ENCODE data around the gene MTMR1. TPM values are rescaled to one million over a fixed set of nuclear protein-coding genes. Genes with fewer than 3 reads are reported as not detected.

Gene MTMR1
- total and polyA plus RNA-seq, 2 donors (not counting 3 experiments of a cell fraction or from before 2014, with no cell fraction given), result 17.1 to 20.3 TPM

GRCh38 chrX:150712619-150713018, 19.4 kb downstream of the MTMR1 start:
- Histone ChIP-seq H4K20me1 (replicated peaks; ENCODE audit: control insufficient read depth, extremely low read depth, insufficient read depth, low read length) (no peaks in the 10 kb centered on the region), H3K9me1 (replicated peaks; ENCODE audit: control insufficient read depth, extremely low read depth, insufficient read depth, low read length) (no peaks in the 10 kb centered on the region), H3K4me1 (ENCODE audit: control insufficient read depth, extremely low read depth, insufficient read depth, low read length) (peaks cover 3% of the 10 kb centered on the region), H3K27ac (ENCODE audit: insufficient read depth, low read depth, low read length) (no peak overlapping the region), H3K4me3 (replicated peaks in 1 of 3; ENCODE audit: insufficient read depth in 1 of 3, low read depth in 1 of 3, low read length in 3 of 3) (no peak overlapping the region), H3K27me3 (ENCODE audit: control insufficient read depth in 2 of 2, insufficient read depth in 2 of 2, low read length in 2 of 2) (no peaks in the 10 kb centered on the region), H3K9me3 (replicated peaks; ENCODE audit: control insufficient read depth, insufficient read depth, low read length) (no peaks in the 10 kb centered on the region), H2AFZ (ENCODE audit: low read depth, low read length) (no peak overlapping the region), H3K9ac (replicated peaks; ENCODE audit: extremely low read depth, insufficient read depth, low read length) (no peak overlapping the region), H3K79me2 (ENCODE audit: control insufficient read depth, insufficient read depth, low read length) (no peaks in the 10 kb centered on the region), H3K36me3 (ENCODE audit: control insufficient read depth in 2 of 2, extremely low read depth in 1 of 2, insufficient read depth in 2 of 2, low read length in 2 of 2) (no peaks in the 10 kb centered on the region), H3K4me2 (ENCODE audit: insufficient read depth, low read length) (no peak overlapping the region)
- POLR2A ChIA-PET, result no interaction called here
- no TSS peak for BruUV-seq (replicated peaks)
- CTCF ChIA-PET, result interaction anchor here (0.8 kb wide), 1 partner anchor 774 kb away, joined by 3 read pairs; the partner anchor contains the start of gene EOLA2
- no peak for TF ChIP-seq CTCF (IDR thresholded peaks at IDR 0.05; ENCODE audit: extremely low read depth in 1 of 2, insufficient read depth in 1 of 2, low read depth in 1 of 2, low read length in 2 of 2)
- no peak for TF ChIP-seq FOS (IDR thresholded peaks at IDR 0.05; ENCODE audit: borderline replicate concordance, insufficient read depth, low read length)
- no peak for TF ChIP-seq POLR2AphosphoS5 (IDR thresholded peaks at IDR 0.05; ENCODE audit: insufficient read depth, low read depth, low read length)
- TF ChIP-seq JUN (IDR thresholded peaks at IDR 0.05; ENCODE audit: borderline replicate concordance, insufficient read depth, insufficient read length, low read depth), result no peak
- DNase-seq (ENCODE audit: low read depth, low spot score), result no peak
- intact Hi-C loops (cut with micrococcal nuclease), result no loop called here
- FAIRE-seq, result no peak
- dilution Hi-C loops (cut with MboI; ENCODE audit: extremely low pct_ligation_motif_present, low sequenced_read_pairs), result no loop called here

- Histone ChIP-seq H3K79me2 (ENCODE audit: control insufficient read depth, insufficient read depth, low read length) (no peaks in the 10 kb centered on the region), H3K4me2 (ENCODE audit: insufficient read depth, low read length) (no peak overlapping the region), H3K9me3 (replicated peaks; ENCODE audit: control insufficient read depth, insufficient read depth, low read length) (no peaks in the 10 kb centered on the region), H3K27ac (ENCODE audit: insufficient read depth, low read depth, low read length) (peak overlapping the region; percentile 18), H3K4me1 (ENCODE audit: control insufficient read depth, extremely low read depth, insufficient read depth, low read length) (peaks cover 3% of the 10 kb centered on the region), H3K4me3 (replicated peaks in 1 of 3; ENCODE audit: insufficient read depth in 1 of 3, low read depth in 1 of 3, low read length in 3 of 3) (no peak overlapping the region), H3K9ac (replicated peaks; ENCODE audit: extremely low read depth, insufficient read depth, low read length) (no peak overlapping the region), H2AFZ (ENCODE audit: low read depth, low read length) (no peak overlapping the region), H3K36me3 (ENCODE audit: control insufficient read depth in 2 of 2, extremely low read depth in 1 of 2, insufficient read depth in 2 of 2, low read length in 2 of 2) (no peaks in the 10 kb centered on the region), H3K27me3 (ENCODE audit: control insufficient read depth in 2 of 2, insufficient read depth in 2 of 2, low read length in 2 of 2) (no peaks in the 10 kb centered on the region), H4K20me1 (replicated peaks; ENCODE audit: control insufficient read depth, extremely low read depth, insufficient read depth, low read length) (no peaks in the 10 kb centered on the region), H3K9me1 (replicated peaks; ENCODE audit: control insufficient read depth, extremely low read depth, insufficient read depth, low read length) (no peaks in the 10 kb centered on the region)
- BruUV-seq (replicated peaks), result no TSS peak
- peak; percentile 60 for FAIRE-seq
- intact Hi-C loops (cut with micrococcal nuclease) (loop anchor here (2.0 to 5.0 kb wide), 3 partner anchors 213 to 763 kb away; no protein-coding TSS in a partner anchor), dilution Hi-C loops (cut with MboI; ENCODE audit: extremely low pct_ligation_motif_present, low sequenced_read_pairs) (no loop called here)
- ChIA-PET CTCF (interaction anchor here (0.8 to 2.3 kb wide), 8 partner anchors 9 to 777 kb away, joined by 3 to 24 read pairs (median 6); partner anchors contain the start of gene EOLA2), POLR2A (interaction anchor here (0.6 kb wide), 1 partner anchor 308 kb away, joined by 4 read pairs; no protein-coding TSS in a partner anchor)
- no peak for TF ChIP-seq POLR2A (IDR thresholded peaks at IDR 0.05; ENCODE audit: low read depth, low read length)
- TF ChIP-seq CTCF (IDR thresholded peaks at IDR 0.05; ENCODE audit: extremely low read depth in 1 of 2, insufficient read depth in 1 of 2, low read depth in 1 of 2, low read length in 2 of 2), result no peak
- TF ChIP-seq GATA2 (IDR thresholded peaks at IDR 0.05; ENCODE audit: insufficient read depth, insufficient read length, low read depth, low read length), result no peak
- TF ChIP-seq POLR2AphosphoS5 (IDR thresholded peaks at IDR 0.05; ENCODE audit: insufficient read depth, low read depth, low read length), result no peak
- TF ChIP-seq EZH2 (IDR thresholded peaks at IDR 0.05; ENCODE audit: borderline replicate concordance, low read depth, low read length, severe bottlenecking), result no peak
- TF ChIP-seq MAX (IDR thresholded peaks at IDR 0.05; ENCODE audit: insufficient read depth, insufficient read length), result no peak
- no peak for TF ChIP-seq MYC (IDR thresholded peaks at IDR 0.05; ENCODE audit: low read depth, low read length)
- TF ChIP-seq JUN (IDR thresholded peaks at IDR 0.05; ENCODE audit: borderline replicate concordance, insufficient read depth, insufficient read length, low read depth), result no peak
- TF ChIP-seq FOS (IDR thresholded peaks at IDR 0.05; ENCODE audit: borderline replicate concordance, insufficient read depth, low read length), result no peak
- DNase-seq (ENCODE audit: low read depth, low spot score), result peak; percentile 16
Observed at GRCh38 chrX:150715184-150715583, 22.0 kb downstream of the MTMR1 start.

Measured in endothelial cell of umbilical vein (primary cell).